Neural progenitor cell (in vitro differentiated cells): Measurements from ENCODE around the gene PTPRN2.

Experiments used
- EZH2 ChIP-seq: fragments of 200-600 bp; sonication (generic); IDR thresholded peaks from 2 replicates; pipeline ENCODE4 v1.6.1; 2017; ENCODE audit warnings: antibody characterized with exemption, mild to moderate bottlenecking, moderate library complexity
- TF ChIP-seq, protein P1 (sequence below): fragments of 200-600 bp; sonication (generic); IDR thresholded peaks from 2 replicates; pipeline ENCODE4 v1.5.1; 2017; ENCODE audit warnings: antibody characterized with exemption, mild to moderate bottlenecking

DNA sequence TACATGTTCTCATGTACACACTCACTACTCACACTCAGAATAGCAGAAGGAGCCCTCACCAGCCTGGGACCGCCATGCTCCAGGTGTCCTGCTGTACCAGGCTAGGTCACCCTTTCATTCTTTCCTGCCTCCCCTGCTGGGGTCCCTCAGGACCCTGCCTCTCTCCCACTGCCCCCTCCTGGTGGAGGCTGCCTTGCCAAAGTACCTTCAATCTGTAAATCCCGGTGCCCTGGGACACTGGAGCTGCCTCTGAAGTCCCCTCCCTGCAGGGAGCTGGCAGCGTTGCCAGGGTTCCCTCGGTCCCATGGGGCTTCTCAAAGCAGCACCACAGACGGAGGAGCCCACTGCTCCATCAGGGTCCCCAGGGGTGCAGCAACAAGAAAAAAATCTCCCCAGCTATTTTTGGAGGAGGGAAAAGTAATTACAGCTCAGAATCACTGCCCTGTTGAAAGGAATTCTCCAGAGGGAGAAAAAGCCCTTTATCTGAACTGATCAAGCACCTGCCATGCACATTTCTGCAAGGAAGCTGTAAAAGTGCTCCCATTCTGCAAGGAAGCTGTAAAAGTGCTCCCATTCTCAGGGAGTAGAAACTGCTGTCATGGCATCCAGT lies 259.9 kb downstream of the PTPRN2 start:
- no peak for TF ChIP-seq EZH2
- TF ChIP-seq, protein P1, sequence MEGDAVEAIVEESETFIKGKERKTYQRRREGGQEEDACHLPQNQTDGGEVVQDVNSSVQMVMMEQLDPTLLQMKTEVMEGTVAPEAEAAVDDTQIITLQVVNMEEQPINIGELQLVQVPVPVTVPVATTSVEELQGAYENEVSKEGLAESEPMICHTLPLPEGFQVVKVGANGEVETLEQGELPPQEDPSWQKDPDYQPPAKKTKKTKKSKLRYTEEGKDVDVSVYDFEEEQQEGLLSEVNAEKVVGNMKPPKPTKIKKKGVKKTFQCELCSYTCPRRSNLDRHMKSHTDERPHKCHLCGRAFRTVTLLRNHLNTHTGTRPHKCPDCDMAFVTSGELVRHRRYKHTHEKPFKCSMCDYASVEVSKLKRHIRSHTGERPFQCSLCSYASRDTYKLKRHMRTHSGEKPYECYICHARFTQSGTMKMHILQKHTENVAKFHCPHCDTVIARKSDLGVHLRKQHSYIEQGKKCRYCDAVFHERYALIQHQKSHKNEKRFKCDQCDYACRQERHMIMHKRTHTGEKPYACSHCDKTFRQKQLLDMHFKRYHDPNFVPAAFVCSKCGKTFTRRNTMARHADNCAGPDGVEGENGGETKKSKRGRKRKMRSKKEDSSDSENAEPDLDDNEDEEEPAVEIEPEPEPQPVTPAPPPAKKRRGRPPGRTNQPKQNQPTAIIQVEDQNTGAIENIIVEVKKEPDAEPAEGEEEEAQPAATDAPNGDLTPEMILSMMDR: peak; percentile 27
